GM10266 (cell line): ENCODE data around the gene GRM8.

Experiments
- DNase-seq: peaks from one replicate; pipeline ENCODE4 v3.0.0; 2012; ENCODE audit errors: extremely low spot score
- TF ChIP-seq, protein P1 (sequence below): IDR thresholded peaks from 2 replicates; pipeline ENCODE4 v1.5.1; 2012; ENCODE audit warnings: mild to moderate bottlenecking, low read depth; ENCODE audit not compliant: control insufficient read depth, insufficient read depth; ENCODE audit errors: missing control alignments

Gene GRM8

DNA sequence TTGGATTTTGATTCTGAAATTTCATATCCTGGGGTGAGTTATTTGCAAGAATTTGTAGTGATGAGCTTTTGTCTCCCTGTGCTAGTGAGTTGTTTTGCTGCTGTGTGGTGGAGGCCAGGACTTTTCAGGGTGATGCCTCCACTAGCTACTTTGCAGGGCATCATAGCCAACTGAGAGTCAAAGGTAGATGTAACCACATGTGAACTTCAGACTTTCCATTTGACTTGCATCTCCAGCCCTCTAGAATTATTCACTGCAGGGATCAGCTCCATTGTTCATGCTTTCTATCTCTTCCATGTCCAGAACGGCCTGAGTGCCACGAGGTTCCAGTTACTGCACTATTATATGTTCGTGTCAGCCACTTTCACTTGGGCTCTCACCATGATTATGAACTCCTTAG, 534.3 kb downstream of the GRM8 start:
- TF ChIP-seq, protein P1, sequence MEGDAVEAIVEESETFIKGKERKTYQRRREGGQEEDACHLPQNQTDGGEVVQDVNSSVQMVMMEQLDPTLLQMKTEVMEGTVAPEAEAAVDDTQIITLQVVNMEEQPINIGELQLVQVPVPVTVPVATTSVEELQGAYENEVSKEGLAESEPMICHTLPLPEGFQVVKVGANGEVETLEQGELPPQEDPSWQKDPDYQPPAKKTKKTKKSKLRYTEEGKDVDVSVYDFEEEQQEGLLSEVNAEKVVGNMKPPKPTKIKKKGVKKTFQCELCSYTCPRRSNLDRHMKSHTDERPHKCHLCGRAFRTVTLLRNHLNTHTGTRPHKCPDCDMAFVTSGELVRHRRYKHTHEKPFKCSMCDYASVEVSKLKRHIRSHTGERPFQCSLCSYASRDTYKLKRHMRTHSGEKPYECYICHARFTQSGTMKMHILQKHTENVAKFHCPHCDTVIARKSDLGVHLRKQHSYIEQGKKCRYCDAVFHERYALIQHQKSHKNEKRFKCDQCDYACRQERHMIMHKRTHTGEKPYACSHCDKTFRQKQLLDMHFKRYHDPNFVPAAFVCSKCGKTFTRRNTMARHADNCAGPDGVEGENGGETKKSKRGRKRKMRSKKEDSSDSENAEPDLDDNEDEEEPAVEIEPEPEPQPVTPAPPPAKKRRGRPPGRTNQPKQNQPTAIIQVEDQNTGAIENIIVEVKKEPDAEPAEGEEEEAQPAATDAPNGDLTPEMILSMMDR = no peak
- no peak for DNase-seq

DNA sequence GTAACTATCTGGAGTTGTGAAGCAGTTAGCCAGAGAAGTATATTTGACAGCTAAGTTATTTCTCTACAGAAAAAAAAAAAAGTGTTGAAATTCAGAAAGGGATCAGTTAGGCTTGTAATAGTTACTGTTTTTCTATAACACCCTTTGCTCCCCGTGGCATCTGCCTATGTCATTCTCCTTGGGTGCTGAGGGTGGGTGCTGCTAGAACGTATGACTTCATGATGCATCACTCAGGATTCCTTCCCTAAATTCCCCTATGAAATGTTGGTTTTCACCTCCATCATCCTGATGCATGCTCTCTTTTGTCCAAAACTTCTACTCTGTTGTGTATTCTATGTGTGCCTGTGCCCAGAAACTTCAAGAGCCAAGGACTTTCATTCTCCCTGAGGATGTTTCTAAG, 536.4 kb downstream of the GRM8 start:
- DNase-seq = no peak

DNA sequence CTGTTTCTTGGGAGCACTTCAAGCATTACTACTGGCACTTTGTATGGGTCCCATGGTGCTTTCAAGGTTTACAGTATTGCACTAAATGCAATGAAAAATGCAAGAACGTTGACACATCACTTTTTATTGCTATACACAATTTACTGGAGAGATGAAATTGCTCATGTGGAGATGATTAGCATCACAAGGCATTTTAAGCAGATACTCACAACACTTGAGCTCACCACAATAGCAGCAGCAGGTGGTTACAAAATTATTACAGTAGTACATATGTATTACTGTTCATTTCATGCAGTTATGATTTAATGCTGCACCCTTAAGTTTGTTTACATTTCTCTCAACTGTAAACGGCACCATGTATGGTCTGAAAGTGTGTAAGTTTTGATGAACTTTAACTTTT, 537.7 kb downstream of the GRM8 start:
- TF ChIP-seq, protein P1 = no peak
- no peak for DNase-seq

More for the DNA sequence above, 536.4 kb downstream of the GRM8 start:
- TF ChIP-seq, protein P1 = no peak

DNA sequence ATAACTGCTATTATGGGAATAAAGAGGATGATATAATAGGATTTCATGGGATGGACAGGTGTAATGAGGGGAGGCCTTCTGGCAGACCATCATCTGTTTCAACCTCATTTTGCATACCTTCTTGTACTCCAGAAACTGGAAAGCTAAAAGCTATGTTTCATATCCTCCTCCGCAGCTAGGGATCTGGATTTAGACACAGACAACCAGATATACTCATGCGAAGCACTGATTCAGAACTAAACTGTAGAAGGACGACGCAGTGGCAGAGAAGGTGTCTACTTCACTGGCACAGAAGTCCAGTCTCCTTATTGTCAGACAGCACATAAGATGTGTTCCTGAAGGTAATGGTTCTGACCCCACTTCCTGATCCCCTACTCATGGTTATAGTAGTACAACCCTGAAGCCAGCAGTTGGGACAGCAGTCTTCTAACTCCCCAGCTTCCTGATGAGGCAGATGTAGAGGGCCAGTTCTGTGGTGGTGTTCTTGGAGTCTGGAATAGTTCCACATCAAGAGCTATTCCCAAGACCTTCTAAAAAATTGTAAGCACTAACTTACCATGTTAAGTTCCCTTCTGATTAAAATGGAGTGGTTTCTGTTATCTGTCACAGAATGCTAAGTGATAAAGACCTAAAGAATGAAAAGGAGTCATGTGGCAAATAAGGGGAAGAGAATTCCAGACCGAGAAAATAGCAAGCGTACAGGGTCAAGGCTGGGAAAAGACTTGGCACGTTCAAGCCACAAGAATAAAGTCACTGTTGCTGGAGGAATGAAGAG, 550.3 kb downstream of the GRM8 start:
- DNase-seq = peak; percentile 24
- TF ChIP-seq, protein P1 = no peak

DNA sequence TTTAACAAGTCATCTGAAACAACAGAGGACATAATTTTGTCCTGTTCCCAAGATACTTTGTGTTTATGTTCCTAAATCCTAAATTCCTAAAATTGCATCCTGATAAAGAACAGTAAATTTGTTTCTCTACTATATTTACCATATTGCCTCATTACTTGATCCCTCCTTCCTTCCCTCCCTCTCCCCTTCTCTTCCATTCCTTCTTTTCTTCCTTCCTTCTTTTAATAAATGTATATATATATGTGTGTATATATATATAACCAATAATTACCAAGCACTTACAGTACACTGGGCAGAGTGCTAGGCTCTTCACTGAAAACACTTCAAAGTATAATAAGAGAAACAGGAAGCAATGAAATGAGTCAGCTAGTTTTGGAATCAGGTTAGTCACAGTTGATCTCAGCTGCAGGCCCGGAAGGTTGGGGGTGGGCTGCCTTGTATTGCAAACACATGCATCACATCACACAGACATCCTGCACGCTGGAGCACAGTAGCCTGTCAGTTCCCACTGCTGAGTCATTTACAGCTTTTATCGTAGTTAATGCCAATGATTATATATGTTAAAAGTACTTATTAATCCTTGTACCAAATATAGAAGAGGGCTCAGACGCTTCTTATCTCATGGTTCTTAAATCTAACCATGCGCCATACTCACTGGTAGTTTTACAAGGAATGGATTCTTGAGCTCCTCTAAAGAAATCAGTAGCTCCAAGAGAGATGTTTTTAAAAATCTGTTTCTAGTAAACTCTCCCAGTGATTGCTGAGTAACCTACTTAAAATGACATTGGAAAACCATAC, 551.7 kb downstream of the GRM8 start:
- TF ChIP-seq, protein P1 = no peak

DNA sequence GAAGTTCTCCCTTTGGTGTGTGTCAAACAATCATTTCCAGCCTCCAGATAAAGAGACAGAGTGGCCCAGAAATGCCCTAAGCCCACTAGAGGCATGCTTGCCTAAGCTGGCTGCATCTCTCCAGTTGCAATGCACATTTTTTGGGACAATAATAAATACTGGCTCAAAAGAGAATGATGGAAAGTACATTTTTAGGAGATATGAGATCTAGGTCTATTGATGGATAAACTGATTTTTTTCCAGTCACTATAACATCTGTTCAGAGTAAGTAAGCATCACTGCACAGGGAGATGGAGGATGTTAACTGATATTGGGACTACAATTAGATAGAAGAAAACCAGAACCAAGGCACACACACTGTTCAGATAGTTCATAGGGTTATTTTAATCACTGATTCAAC, 553.0 kb downstream of the GRM8 start:
- TF ChIP-seq, protein P1 = peak; percentile 10
- no peak for DNase-seq

More for the DNA sequence above, 551.7 kb downstream of the GRM8 start:
- DNase-seq = peak; percentile 76

DNA sequence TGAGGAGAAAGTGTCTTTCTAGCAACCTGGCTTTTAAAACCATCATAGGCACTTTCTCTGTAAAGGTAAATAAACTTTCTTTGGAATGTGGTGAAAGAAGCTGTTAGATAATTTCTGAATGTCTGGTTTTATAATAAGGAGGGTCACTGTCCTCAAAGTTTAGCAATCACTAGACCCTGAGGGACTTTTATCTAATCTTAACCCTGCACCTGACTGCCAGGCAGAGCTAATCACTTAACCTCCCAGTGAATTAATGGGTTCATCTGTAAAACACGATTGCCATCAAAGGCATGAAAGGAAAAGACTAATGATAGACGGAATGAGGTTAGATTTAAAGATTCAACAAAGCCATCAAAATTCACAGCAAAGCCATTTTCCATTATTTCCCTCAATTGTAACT, 553.8 kb downstream of the GRM8 start:
- TF ChIP-seq, protein P1 = no peak
- DNase-seq = no peak
